ENCODE data around the gene OR8B3.
"Not testable (repeated sequence)": the region's sequence is repeated elsewhere in the genome, so short reads cannot be mapped to it uniquely, and the experiment has no call there.

DNA sequence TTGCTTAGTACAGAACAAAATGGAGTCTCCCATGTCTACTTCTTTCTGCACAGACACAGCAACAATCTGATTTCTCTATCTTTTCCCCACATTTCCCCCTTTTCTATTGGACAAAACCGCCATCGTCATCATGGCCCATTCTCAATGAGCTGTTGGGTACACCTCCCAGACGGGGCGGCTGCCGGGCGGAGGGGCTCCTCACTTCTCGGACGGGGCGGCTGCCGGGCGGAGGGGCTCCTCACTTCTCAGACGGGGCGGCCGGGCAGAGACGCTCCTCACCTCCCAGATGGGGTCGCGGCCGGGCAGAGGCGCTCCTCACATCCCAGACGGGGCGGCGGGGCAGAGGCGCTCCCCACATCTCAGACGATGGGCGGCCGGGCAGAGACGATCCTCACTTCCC is 4.4 kb upstream of the OR8B3 start:
- TF ChIP-seq, protein P1, sequence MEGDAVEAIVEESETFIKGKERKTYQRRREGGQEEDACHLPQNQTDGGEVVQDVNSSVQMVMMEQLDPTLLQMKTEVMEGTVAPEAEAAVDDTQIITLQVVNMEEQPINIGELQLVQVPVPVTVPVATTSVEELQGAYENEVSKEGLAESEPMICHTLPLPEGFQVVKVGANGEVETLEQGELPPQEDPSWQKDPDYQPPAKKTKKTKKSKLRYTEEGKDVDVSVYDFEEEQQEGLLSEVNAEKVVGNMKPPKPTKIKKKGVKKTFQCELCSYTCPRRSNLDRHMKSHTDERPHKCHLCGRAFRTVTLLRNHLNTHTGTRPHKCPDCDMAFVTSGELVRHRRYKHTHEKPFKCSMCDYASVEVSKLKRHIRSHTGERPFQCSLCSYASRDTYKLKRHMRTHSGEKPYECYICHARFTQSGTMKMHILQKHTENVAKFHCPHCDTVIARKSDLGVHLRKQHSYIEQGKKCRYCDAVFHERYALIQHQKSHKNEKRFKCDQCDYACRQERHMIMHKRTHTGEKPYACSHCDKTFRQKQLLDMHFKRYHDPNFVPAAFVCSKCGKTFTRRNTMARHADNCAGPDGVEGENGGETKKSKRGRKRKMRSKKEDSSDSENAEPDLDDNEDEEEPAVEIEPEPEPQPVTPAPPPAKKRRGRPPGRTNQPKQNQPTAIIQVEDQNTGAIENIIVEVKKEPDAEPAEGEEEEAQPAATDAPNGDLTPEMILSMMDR (IDR thresholded peaks at IDR 0.05) = not testable (repeated sequence)
- not testable (repeated sequence) for TF ChIP-seq POLR2A (IDR thresholded peaks at IDR 0.05)
